Heart right ventricle (tissue), 16 donors: ENCODE data around the gene RHOH. TPM values are rescaled to one million over a fixed set of nuclear protein-coding genes. Genes with fewer than 3 reads are reported as not detected.
A peak's percentile ranks its signal among the peaks of the same experiment; 100 is the strongest.

Source experiments
- ATAC-seq, 8 donors: fragments of 200-7000 bp; cut with Tn5 transposase; one replicate each; pipeline ENCODE4 v1.9.1; 2020; ENCODE audit warnings: mild to moderate bottlenecking in 8 of 8, moderate library complexity in 8 of 8, moderate number of reproducible peaks in 1 of 8
- DNase-seq, 2 donors: peaks; one replicate each; pipeline ENCODE4 v3.0.0-alpha.2; 2020
- H3K27ac ChIP-seq, 10 donors: fragments of 200-600 bp; sonication (generic) in 2 of 10; one replicate each; pipeline versions ENCODE4 v1.5.0 to v1.8.0; 2020 to 2022; ENCODE audit warnings: mild to moderate bottlenecking in 3 of 10
- H3K27me3 ChIP-seq, 7 donors: fragments of 200-600 bp; one replicate each; pipeline ENCODE4 v1.8.0; 2021 to 2022; ENCODE audit warnings: mild to moderate bottlenecking in 2 of 7
- H3K36me3 ChIP-seq, 9 donors: fragments of 200-600 bp; sonication (generic) in 1 of 9; one replicate each; pipeline versions ENCODE4 v1.5.0 to v1.8.0; 2020 to 2022; ENCODE audit warnings: mild to moderate bottlenecking in 2 of 9
- H3K4me1 ChIP-seq, 9 donors: fragments of 200-600 bp; sonication (generic) in 1 of 9; one replicate each; pipeline versions ENCODE4 v1.5.0 to v1.8.0; 2020 to 2022; ENCODE audit warnings: mild to moderate bottlenecking in 4 of 9
- H3K4me3 ChIP-seq, 10 donors: fragments of 200-600 bp; sonication (generic) in 2 of 10; one replicate each; pipeline versions ENCODE4 v1.5.0 to v1.8.0; 2020 to 2022; ENCODE audit warnings: mild to moderate bottlenecking in 7 of 10, moderate library complexity in 2 of 10
- H3K9me3 ChIP-seq, 11 donors: fragments of 200-600 bp in 10 of 11; sonication (generic) in 2 of 11; one replicate each; pipeline versions ENCODE4 v1.5.0 to v1.8.0; 2013 to 2022; ENCODE audit warnings: mild to moderate bottlenecking in 2 of 11, control low read depth in 1 of 11, moderate library complexity in 1 of 11
- WGBS, 2 donors: extraction: QIAGEN DNeasy Blood & Tissue Kit; methylation state at CpG; one replicate each; pipeline ENCODE4 v1.1.7; 2013; ENCODE audit warnings: inconsistent platforms in 1 of 2; 5-methylcytosine and 5-hydroxymethylcytosine counted together
- intact Hi-C, 10 donors: fragments of 100-400 bp; cut with DNase I; formaldehyde crosslinking; loops; one replicate each; pipeline versions ENCODE4 v1.11.1 to v1.14.2; 2022
- polyA plus RNA-seq, 2 donors: library from polyadenylated mRNA; stranded (reverse); fragments of 200-250 nt; gene quantifications; one replicate each; pipeline ENCODE4 v1.2.3, GENCODE V29; 2013
- total RNA-seq, 10 donors: library from RNA; stranded (reverse); fragmentation: NEBNext Ultra II Directional in 3 of 10; extraction: Animal tissue kit (Norgen Biotek cat#: 25700) in 3 of 10; gene quantifications; one replicate each; pipeline versions ENCODE4 v1.2.1 to v1.2.4, GENCODE V29; 2021 to 2023
- TF ChIP-seq, protein P1 (sequence below), 9 donors: fragments of 200-600 bp; sonication (generic) in 2 of 9; IDR thresholded peaks; one replicate each; pipeline versions ENCODE4 v1.5.0 to v1.8.0; 2021 to 2022; ENCODE audit warnings: antibody characterized with exemption in 9 of 9, mild to moderate bottlenecking in 5 of 9, moderate library complexity in 1 of 9
- donor health status: Arrhythmogenic right ventricular cardiomyopathy.
- donor health status: ischemic (EF 13 %, LVEDD 7.1; RV severe dilation, severe dysfunction).
- donor health status: healthy with polysubstance abuse.
- donor health status: DM: no; HTN: yes; CAD: no.
- donor health status: DM: no; HTN: no; CAD: no.
- donor health status: ischemic (EF 25% LVEDD 6.9; RV normal size, moderate dysfunction).
- donor health status: ischemic (EF 25% LVEDD 5.7; RV mildly dilated, moderate dysfunction).
- donor health status: healthy.
- donor health status: DM: yes; HTN: yes; CAD: no.
- donor health status: Ischemic cardiomyopathy.
- donor health status: ischemic (EF 35%, LVEDD 5.7; RV mildly dilated, moderate dysfunction).
- donor health status: nonischemic (EF 11% LVEDD 7.7; RV severe dilation, severe dysfunction).
- donor health status: DM: yes; HTN: yes; CAD: no.
- donor health status: PGD.
- donor health status: ischemic (EF 29% LVEDD 5.4; RV normal size, mild dysfunction).
- donor health status: nonischemic (EF 23%, LVEDD 6.1; RV moderate dilation, normal function).

The RHOH gene
- total and polyA plus RNA-seq, 12 donors: 0.11 to 7.2 (median 0.38) TPM; not detected in 2

GRCh38 chr4:40238008-40238699 lies 41.3 kb downstream of the RHOH start:
- peaks cover 0 to 42% (median 0%) of the 10 kb centered on the region in 9 donors for H3K4me1 ChIP-seq
- H3K4me3 ChIP-seq: peak overlapping the region in 1 of 10 donors; percentile 27
- DNase-seq (no peak), ATAC-seq (no peak)
- H3K27ac ChIP-seq: peak overlapping the region in 1 of 10 donors; percentile 82
- H3K27me3 ChIP-seq: no peaks in the 10 kb centered on the region
- TF ChIP-seq, protein P1, sequence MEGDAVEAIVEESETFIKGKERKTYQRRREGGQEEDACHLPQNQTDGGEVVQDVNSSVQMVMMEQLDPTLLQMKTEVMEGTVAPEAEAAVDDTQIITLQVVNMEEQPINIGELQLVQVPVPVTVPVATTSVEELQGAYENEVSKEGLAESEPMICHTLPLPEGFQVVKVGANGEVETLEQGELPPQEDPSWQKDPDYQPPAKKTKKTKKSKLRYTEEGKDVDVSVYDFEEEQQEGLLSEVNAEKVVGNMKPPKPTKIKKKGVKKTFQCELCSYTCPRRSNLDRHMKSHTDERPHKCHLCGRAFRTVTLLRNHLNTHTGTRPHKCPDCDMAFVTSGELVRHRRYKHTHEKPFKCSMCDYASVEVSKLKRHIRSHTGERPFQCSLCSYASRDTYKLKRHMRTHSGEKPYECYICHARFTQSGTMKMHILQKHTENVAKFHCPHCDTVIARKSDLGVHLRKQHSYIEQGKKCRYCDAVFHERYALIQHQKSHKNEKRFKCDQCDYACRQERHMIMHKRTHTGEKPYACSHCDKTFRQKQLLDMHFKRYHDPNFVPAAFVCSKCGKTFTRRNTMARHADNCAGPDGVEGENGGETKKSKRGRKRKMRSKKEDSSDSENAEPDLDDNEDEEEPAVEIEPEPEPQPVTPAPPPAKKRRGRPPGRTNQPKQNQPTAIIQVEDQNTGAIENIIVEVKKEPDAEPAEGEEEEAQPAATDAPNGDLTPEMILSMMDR (IDR thresholded peaks at IDR 0.05): no peak
- intact Hi-C loops: loop anchor here in 1 of 10 donors (10.0 kb wide), 1 partner anchor 57 kb away; no protein-coding TSS in a partner anchor
- WGBS, 2 donors: 80 to 82% methylated on average over 12 of the region's 12 CpGs
- H3K36me3 ChIP-seq: peaks cover 0 to 3% (median 0%) of the 10 kb centered on the region in 9 donors
- H3K9me3 ChIP-seq: no peaks in the 10 kb centered on the region

DNA sequence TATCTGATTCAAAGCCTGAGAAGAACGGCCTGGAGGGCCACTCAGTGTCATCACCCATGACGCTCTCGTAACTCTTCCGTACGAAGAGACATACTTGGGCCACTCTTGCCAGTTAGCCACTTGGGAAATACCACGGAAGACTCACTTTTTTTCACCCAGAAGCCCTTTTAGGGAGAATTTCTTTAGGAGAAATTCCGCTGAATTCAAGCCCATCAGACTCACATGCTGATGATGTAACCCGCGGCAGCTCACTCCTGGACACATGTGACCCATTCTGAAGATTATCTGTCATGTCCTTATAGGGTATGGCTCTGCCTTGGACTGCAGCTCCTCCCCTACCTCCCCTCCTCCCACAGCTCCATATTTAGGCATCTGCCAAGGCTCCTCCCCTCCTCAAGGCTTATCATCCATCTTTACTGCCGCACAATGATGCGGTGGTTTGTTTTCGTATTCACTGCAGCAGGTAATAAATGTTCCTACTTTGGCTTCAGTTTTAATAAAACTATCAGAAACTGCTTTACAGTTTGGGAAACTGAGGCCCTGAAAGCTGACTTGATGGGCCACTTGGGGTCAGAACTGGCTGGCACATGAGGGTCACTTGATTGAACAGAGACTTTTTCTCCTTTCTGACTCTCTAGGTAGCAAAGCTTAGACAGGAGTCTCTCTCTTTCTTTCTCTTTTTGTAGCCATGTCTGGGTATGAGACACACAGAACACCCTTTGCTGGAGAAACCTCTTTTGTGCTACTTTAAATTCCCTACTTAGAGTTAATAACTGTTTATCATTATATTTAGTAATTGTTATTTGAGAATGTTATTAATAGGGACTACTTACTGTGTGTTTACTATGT lies 42.1 kb downstream of the RHOH start:
- 87 to 91% methylated on average over 12 of the region's 12 CpGs for WGBS, 2 donors
- ATAC-seq (peak in 3 of 8 donors; percentile 38 to 46 (median 38)), DNase-seq (no peak)
- H3K4me1 ChIP-seq: peaks cover 0 to 49% (median 0%) of the 10 kb centered on the region in 9 donors
- H3K27ac ChIP-seq: peak overlapping the region in 1 of 10 donors; percentile 82
- H3K9me3 ChIP-seq: no peaks in the 10 kb centered on the region
- H3K27me3 ChIP-seq: no peaks in the 10 kb centered on the region
- peaks cover 0 to 10% (median 0%) of the 10 kb centered on the region in 9 donors for H3K36me3 ChIP-seq
- intact Hi-C loops: loop anchor here in 1 of 10 donors (10.0 kb wide), 1 partner anchor 56 kb away; no protein-coding TSS in a partner anchor
- TF ChIP-seq, protein P1 (IDR thresholded peaks at IDR 0.05): no peak
- peak overlapping the region in 1 of 10 donors; percentile 27 for H3K4me3 ChIP-seq

- Histone ChIP-seq H3K27me3 (peaks cover 0 to 3% (median 0%) of the 10 kb centered on the region in 7 donors), H3K27ac (peak overlapping the region in 1 of 10 donors; percentile 82), H3K4me1 (peaks cover 0 to 51% (median 0%) of the 10 kb centered on the region in 9 donors), H3K4me3 (no peak overlapping the region), H3K36me3 (peaks cover 0 to 16% (median 0%) of the 10 kb centered on the region in 9 donors), H3K9me3 (no peaks in the 10 kb centered on the region)
- intact Hi-C loops: no loop called here
- TF ChIP-seq, protein P1 (IDR thresholded peaks at IDR 0.05): no peak
- WGBS, 2 donors: 94% methylated on average over 4 of the region's 4 CpGs
- no peak for DNase-seq
- ATAC-seq: no peak
Measured at GRCh38 chr4:40240040-40240653, 43.3 kb downstream of the RHOH start.

GRCh38 chr4:40241026-40241425 lies 44.2 kb downstream of the RHOH start:
- H3K36me3 ChIP-seq: peaks cover 0 to 25% (median 0%) of the 10 kb centered on the region in 9 donors
- no peak for ATAC-seq
- H3K27ac ChIP-seq: peak overlapping the region in 1 of 10 donors; percentile 66
- TF ChIP-seq, protein P1 (IDR thresholded peaks at IDR 0.05): no peak
- no peak overlapping the region for H3K4me3 ChIP-seq
- no peaks in the 10 kb centered on the region for H3K9me3 ChIP-seq
- DNase-seq: no peak
- intact Hi-C loops: no loop called here
- WGBS, 2 donors: 70 to 71% methylated on average over 4 of the region's 4 CpGs
- H3K4me1 ChIP-seq: peaks cover 0 to 51% (median 0%) of the 10 kb centered on the region in 9 donors
- peaks cover 0 to 4% (median 0%) of the 10 kb centered on the region in 7 donors for H3K27me3 ChIP-seq
